Liver (tissue), 9 donors: ENCODE measurements around the gene PIGR. TPM values are rescaled to one million over a fixed set of nuclear protein-coding genes. Genes with fewer than 3 reads are reported as not detected.

Source experiments
- DNase-seq: peaks from one replicate; pipeline ENCODE4 v3.0.0-alpha.2; 2017; ENCODE audit warnings: low spot score
- H3K27ac ChIP-seq, 2 donors: one replicate each; pipeline ENCODE4 v1.7.0; 2013; ENCODE audit warnings: inconsistent platforms in 2 of 2, low read length in 2 of 2, control low read depth in 1 of 2, low read depth in 1 of 2, mild to moderate bottlenecking in 1 of 2
- H3K27me3 ChIP-seq, 4 donors: one replicate each; pipeline versions ENCODE4 v1.6.1 to v1.7.0; 2013; ENCODE audit warnings: low read length in 3 of 4, inconsistent platforms in 1 of 4, mild to moderate bottlenecking in 1 of 4, moderate library complexity in 1 of 4; ENCODE audit not compliant: control insufficient read depth in 4 of 4, insufficient read depth in 4 of 4
- H3K36me3 ChIP-seq, 4 donors: one replicate each; pipeline versions ENCODE4 v1.6.1 to v1.7.0; 2013; ENCODE audit warnings: low read length in 3 of 4, mild to moderate bottlenecking in 3 of 4, low read depth in 1 of 4, moderate library complexity in 1 of 4; ENCODE audit not compliant: control insufficient read depth in 4 of 4, insufficient read depth in 3 of 4
- H3K4me1 ChIP-seq, 4 donors: one replicate each; pipeline versions ENCODE4 v1.6.1 to v1.7.0; 2013; ENCODE audit warnings: low read length in 3 of 4, mild to moderate bottlenecking in 3 of 4, moderate library complexity in 1 of 4; ENCODE audit not compliant: control insufficient read depth in 4 of 4, insufficient read depth in 4 of 4
- H3K4me3 ChIP-seq, 3 donors: one replicate each; pipeline versions ENCODE4 v1.6.1 to v1.7.0; 2013; ENCODE audit warnings: low read length in 3 of 3, control low read depth in 1 of 3, low read depth in 1 of 3, mild to moderate bottlenecking in 1 of 3
- H3K9ac ChIP-seq, 2 donors: one replicate each; pipeline ENCODE4 v1.7.0; 2013; ENCODE audit warnings: low read length in 2 of 2, mild to moderate bottlenecking in 2 of 2, moderate library complexity in 2 of 2, control low read depth in 1 of 2, low read depth in 1 of 2
- H3K9me3 ChIP-seq, 4 donors: one replicate each; pipeline versions ENCODE4 v1.6.1 to v1.7.0; 2013; ENCODE audit warnings: low read length in 3 of 4; ENCODE audit not compliant: control insufficient read depth in 4 of 4
- CTCF ChIP-seq: fragments of 150-350 bp; IDR thresholded peaks from 2 replicates; pipeline ENCODE4 v1.5.1; 2017; ENCODE audit warnings: improper control_type of control experiment, low read depth, low read length; ENCODE audit not compliant: missing input control
- EGR1 ChIP-seq, 2 donors: IDR thresholded peaks; 2 replicates each; pipeline ENCODE4 v1.6.1; 2016 to 2018; ENCODE audit warnings: antibody characterized with exemption in 2 of 2, low read depth in 2 of 2
- FOXA1 ChIP-seq: IDR thresholded peaks from 2 replicates; pipeline ENCODE4 v1.6.1; 2016; ENCODE audit warnings: antibody characterized with exemption
- GABPA ChIP-seq, 2 donors: IDR thresholded peaks in 1 of 2; conservative IDR thresholded peaks in 1 of 2; 2 replicates each; pipeline ENCODE4 v1.6.1; 2016; ENCODE audit warnings: antibody characterized with exemption in 2 of 2, mild to moderate bottlenecking in 1 of 2, moderate library complexity in 1 of 2
- HNF4A ChIP-seq, 2 donors: conservative IDR thresholded peaks; 2 replicates each; pipeline ENCODE4 v1.6.1; 2016; ENCODE audit warnings: antibody characterized with exemption in 2 of 2, mild to moderate bottlenecking in 2 of 2
- HNF4G ChIP-seq: IDR thresholded peaks from 2 replicates; pipeline ENCODE4 v1.6.1; 2016; ENCODE audit warnings: antibody characterized with exemption
- JUND ChIP-seq, 2 donors: IDR thresholded peaks; 2 replicates each; pipeline ENCODE4 v1.6.1; 2016; ENCODE audit warnings: antibody characterized with exemption in 2 of 2
- NR2F2 ChIP-seq: IDR thresholded peaks from 2 replicates; pipeline ENCODE4 v1.6.1; 2016; ENCODE audit warnings: antibody characterized with exemption
- RAD21 ChIP-seq, 2 donors: IDR thresholded peaks; 2 replicates each; pipeline ENCODE4 v1.6.1; 2016; ENCODE audit warnings: antibody characterized with exemption in 2 of 2, mild to moderate bottlenecking in 2 of 2
- REST ChIP-seq: IDR thresholded peaks from 2 replicates; pipeline ENCODE4 v1.6.1; 2016; ENCODE audit warnings: antibody characterized with exemption, mild to moderate bottlenecking
- RXRA ChIP-seq, 2 donors: IDR thresholded peaks; 2 replicates each; pipeline ENCODE4 v1.6.1; 2017 to 2018; ENCODE audit warnings: antibody characterized with exemption in 2 of 2, mild to moderate bottlenecking in 1 of 2
- SP1 ChIP-seq: IDR thresholded peaks from 2 replicates; pipeline ENCODE4 v1.6.1; 2018; ENCODE audit warnings: antibody characterized with exemption, mild to moderate bottlenecking
- TAF1 ChIP-seq: conservative IDR thresholded peaks from 2 replicates; pipeline ENCODE4 v1.6.1; 2016; ENCODE audit warnings: antibody characterized with exemption, mild to moderate bottlenecking
- ZBTB33 ChIP-seq: IDR thresholded peaks from 2 replicates; pipeline ENCODE4 v1.6.1; 2016; ENCODE audit warnings: antibody characterized with exemption
- WGBS: extraction: QIAGEN DNeasy Blood & Tissue Kit; methylation state at CpG from one replicate; pipeline ENCODE4 v1.1.7; 2013; 5-methylcytosine and 5-hydroxymethylcytosine counted together
- polyA plus RNA-seq, 2 donors: library from polyadenylated mRNA; stranded (reverse) in 1 of 2; unstranded in 1 of 2; fragments of 200-250 nt in 1 of 2; fragments of >200 nt in 1 of 2; fragmentation: Nextera tagmentation in 1 of 2; extraction: Ambion mirVana in 1 of 2; gene quantifications; one replicate each; pipeline versions ENCODE4 v1.2.1 to v1.2.3, GENCODE V29; 2013 to 2015
- total RNA-seq, 2 donors: library from RNA; depleted of rRNA; stranded (reverse); fragments of >200 nt; gene quantifications; one replicate each; pipeline ENCODE4 v1.2.3, GENCODE V29; 2014
- donor health status: healthy.
- donor health status: healthy.
- donor health status: healthy.
- donor health status: healthy.
- donor health status: healthy.

PIGR gene
- total and polyA plus RNA-seq, 4 donors, result 0.09 to 43.3 (median 14.1) TPM

GRCh38 chr1:206940588-206940936, 5.7 kb downstream of the PIGR start:
- WGBS, result 85% methylated on average over 3 of the region's 3 CpGs
- H3K4me1 ChIP-seq, result peaks cover 2 to 25% (median 10%) of the 10 kb centered on the region in 4 donors
- DNase-seq, result no peak
- H3K27ac ChIP-seq, result no peak overlapping the region
- TF ChIP-seq EGR1 (IDR thresholded peaks at IDR 0.05; ENCODE audit: low read depth in 2 of 2) (no peak), FOXA1 (no peak), CTCF (no peak)
- H3K27me3 ChIP-seq, result no peaks in the 10 kb centered on the region
- no peak overlapping the region for H3K4me3 ChIP-seq
- H3K9ac ChIP-seq, result no peak overlapping the region
- no peaks in the 10 kb centered on the region for H3K9me3 ChIP-seq
- peaks cover 0 to 2% (median 0%) of the 10 kb centered on the region in 4 donors for H3K36me3 ChIP-seq

- H3K9ac ChIP-seq, result no peak overlapping the region
- DNase-seq, result no peak
- no peaks in the 10 kb centered on the region for H3K27me3 ChIP-seq
- no peak overlapping the region for H3K4me3 ChIP-seq
- 72% methylated on average over 9 of the region's 9 CpGs for WGBS
- H3K4me1 ChIP-seq, result peaks cover 2 to 19% (median 7%) of the 10 kb centered on the region in 4 donors
- peaks cover 0 to 2% (median 0%) of the 10 kb centered on the region in 4 donors for H3K36me3 ChIP-seq
- no peaks in the 10 kb centered on the region for H3K9me3 ChIP-seq
- TF ChIP-seq NR2F2 (no peak), TAF1 (no peak), JUND (IDR thresholded peaks at IDR 0.05) (no peak), GABPA (IDR thresholded peaks at IDR 0.05 in 1 of 2, conservative IDR thresholded peaks at IDR 0.05 in 1 of 2) (no peak), SP1 (no peak), ZBTB33 (no peak), EGR1 (IDR thresholded peaks at IDR 0.05; ENCODE audit: low read depth in 2 of 2) (no peak), HNF4A (conservative IDR thresholded peaks at IDR 0.05) (no peak), CTCF (no peak), RAD21 (IDR thresholded peaks at IDR 0.05) (no peak), REST (no peak), HNF4G (no peak), RXRA (IDR thresholded peaks at IDR 0.05) (no peak)
- no peak overlapping the region for H3K27ac ChIP-seq
Measured at GRCh38 chr1:206939841-206940587, 6.3 kb downstream of the PIGR start.
